Heart right ventricle (tissue), 16 donors: Measurements from ENCODE around the gene ELMO1. TPM values are rescaled to one million over a fixed set of nuclear protein-coding genes. Genes with fewer than 3 reads are reported as not detected.

Source experiments
- ATAC-seq, 8 donors: fragments of 200-7000 bp; cut with Tn5 transposase; one replicate each; pipeline ENCODE4 v1.9.1; 2020; ENCODE audit warnings: mild to moderate bottlenecking in 8 of 8, moderate library complexity in 8 of 8, moderate number of reproducible peaks in 1 of 8
- DNase-seq, 2 donors: peaks; one replicate each; pipeline ENCODE4 v3.0.0-alpha.2; 2020
- H3K27ac ChIP-seq, 10 donors: fragments of 200-600 bp; sonication (generic) in 2 of 10; one replicate each; pipeline versions ENCODE4 v1.5.0 to v1.8.0; 2020 to 2022; ENCODE audit warnings: mild to moderate bottlenecking in 3 of 10
- H3K27me3 ChIP-seq, 7 donors: fragments of 200-600 bp; one replicate each; pipeline ENCODE4 v1.8.0; 2021 to 2022; ENCODE audit warnings: mild to moderate bottlenecking in 2 of 7
- H3K36me3 ChIP-seq, 9 donors: fragments of 200-600 bp; sonication (generic) in 1 of 9; one replicate each; pipeline versions ENCODE4 v1.5.0 to v1.8.0; 2020 to 2022; ENCODE audit warnings: mild to moderate bottlenecking in 2 of 9
- H3K4me1 ChIP-seq, 9 donors: fragments of 200-600 bp; sonication (generic) in 1 of 9; one replicate each; pipeline versions ENCODE4 v1.5.0 to v1.8.0; 2020 to 2022; ENCODE audit warnings: mild to moderate bottlenecking in 4 of 9
- H3K4me3 ChIP-seq, 10 donors: fragments of 200-600 bp; sonication (generic) in 2 of 10; one replicate each; pipeline versions ENCODE4 v1.5.0 to v1.8.0; 2020 to 2022; ENCODE audit warnings: mild to moderate bottlenecking in 7 of 10, moderate library complexity in 2 of 10
- H3K9me3 ChIP-seq, 11 donors: fragments of 200-600 bp in 10 of 11; sonication (generic) in 2 of 11; one replicate each; pipeline versions ENCODE4 v1.5.0 to v1.8.0; 2013 to 2022; ENCODE audit warnings: mild to moderate bottlenecking in 2 of 11, control low read depth in 1 of 11, moderate library complexity in 1 of 11
- WGBS, 2 donors: extraction: QIAGEN DNeasy Blood & Tissue Kit; methylation state at CpG; one replicate each; pipeline ENCODE4 v1.1.7; 2013; ENCODE audit warnings: inconsistent platforms in 1 of 2; 5-methylcytosine and 5-hydroxymethylcytosine counted together
- intact Hi-C, 10 donors: fragments of 100-400 bp; cut with DNase I; formaldehyde crosslinking; loops; one replicate each; pipeline versions ENCODE4 v1.11.1 to v1.14.2; 2022
- polyA plus RNA-seq, 2 donors: library from polyadenylated mRNA; stranded (reverse); fragments of 200-250 nt; gene quantifications; one replicate each; pipeline ENCODE4 v1.2.3, GENCODE V29; 2013
- total RNA-seq, 10 donors: library from RNA; stranded (reverse); fragmentation: NEBNext Ultra II Directional in 3 of 10; extraction: Animal tissue kit (Norgen Biotek cat#: 25700) in 3 of 10; gene quantifications; one replicate each; pipeline versions ENCODE4 v1.2.1 to v1.2.4, GENCODE V29; 2021 to 2023
- TF ChIP-seq, protein P1 (sequence below), 9 donors: fragments of 200-600 bp; sonication (generic) in 2 of 9; IDR thresholded peaks; one replicate each; pipeline versions ENCODE4 v1.5.0 to v1.8.0; 2021 to 2022; ENCODE audit warnings: antibody characterized with exemption in 9 of 9, mild to moderate bottlenecking in 5 of 9, moderate library complexity in 1 of 9
- donor health status: Arrhythmogenic right ventricular cardiomyopathy.
- donor health status: ischemic (EF 13 %, LVEDD 7.1; RV severe dilation, severe dysfunction).
- donor health status: healthy with polysubstance abuse.
- donor health status: DM: no; HTN: yes; CAD: no.
- donor health status: DM: no; HTN: no; CAD: no.
- donor health status: ischemic (EF 25% LVEDD 6.9; RV normal size, moderate dysfunction).
- donor health status: ischemic (EF 25% LVEDD 5.7; RV mildly dilated, moderate dysfunction).
- donor health status: healthy.
- donor health status: DM: yes; HTN: yes; CAD: no.
- donor health status: Ischemic cardiomyopathy.
- donor health status: ischemic (EF 35%, LVEDD 5.7; RV mildly dilated, moderate dysfunction).
- donor health status: nonischemic (EF 11% LVEDD 7.7; RV severe dilation, severe dysfunction).
- donor health status: DM: yes; HTN: yes; CAD: no.
- donor health status: PGD.
- donor health status: ischemic (EF 29% LVEDD 5.4; RV normal size, mild dysfunction).
- donor health status: nonischemic (EF 23%, LVEDD 6.1; RV moderate dilation, normal function).

Gene ELMO1
- total and polyA plus RNA-seq, 12 donors, result 8.5 to 18.0 (median 13.9) TPM

DNA sequence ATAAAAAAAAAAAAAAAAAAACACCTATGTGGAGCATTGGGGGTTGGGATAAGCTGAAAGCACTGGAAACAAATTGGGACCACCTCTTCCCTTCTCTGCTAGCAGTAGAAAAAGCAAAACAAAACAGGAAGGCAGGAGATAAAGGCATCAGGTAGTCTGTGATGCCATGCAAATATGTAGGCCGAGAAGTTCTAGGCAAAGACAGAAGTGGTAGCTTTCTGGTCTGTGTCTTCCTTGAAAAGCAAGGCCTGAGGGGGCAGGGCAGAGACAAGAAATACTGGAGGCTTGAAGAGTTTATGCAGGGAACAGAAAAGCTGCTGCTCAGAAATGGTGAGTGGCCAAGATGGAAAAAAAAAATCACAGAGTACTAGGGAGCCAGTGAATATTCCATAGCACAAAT, 111.1 kb downstream of the ELMO1 start:
- intact Hi-C loops, result no loop called here
- H3K4me3 ChIP-seq, result no peak overlapping the region
- peaks cover 0 to 56% (median 19%) of the 10 kb centered on the region in 9 donors for H3K4me1 ChIP-seq
- TF ChIP-seq, protein P1, sequence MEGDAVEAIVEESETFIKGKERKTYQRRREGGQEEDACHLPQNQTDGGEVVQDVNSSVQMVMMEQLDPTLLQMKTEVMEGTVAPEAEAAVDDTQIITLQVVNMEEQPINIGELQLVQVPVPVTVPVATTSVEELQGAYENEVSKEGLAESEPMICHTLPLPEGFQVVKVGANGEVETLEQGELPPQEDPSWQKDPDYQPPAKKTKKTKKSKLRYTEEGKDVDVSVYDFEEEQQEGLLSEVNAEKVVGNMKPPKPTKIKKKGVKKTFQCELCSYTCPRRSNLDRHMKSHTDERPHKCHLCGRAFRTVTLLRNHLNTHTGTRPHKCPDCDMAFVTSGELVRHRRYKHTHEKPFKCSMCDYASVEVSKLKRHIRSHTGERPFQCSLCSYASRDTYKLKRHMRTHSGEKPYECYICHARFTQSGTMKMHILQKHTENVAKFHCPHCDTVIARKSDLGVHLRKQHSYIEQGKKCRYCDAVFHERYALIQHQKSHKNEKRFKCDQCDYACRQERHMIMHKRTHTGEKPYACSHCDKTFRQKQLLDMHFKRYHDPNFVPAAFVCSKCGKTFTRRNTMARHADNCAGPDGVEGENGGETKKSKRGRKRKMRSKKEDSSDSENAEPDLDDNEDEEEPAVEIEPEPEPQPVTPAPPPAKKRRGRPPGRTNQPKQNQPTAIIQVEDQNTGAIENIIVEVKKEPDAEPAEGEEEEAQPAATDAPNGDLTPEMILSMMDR (IDR thresholded peaks at IDR 0.05), result no peak
- no peaks in the 10 kb centered on the region for H3K27me3 ChIP-seq
- 90 to 95% methylated on average over 1 of the region's 1 CpG for WGBS, 2 donors
- H3K9me3 ChIP-seq, result no peaks in the 10 kb centered on the region
- no peak overlapping the region for H3K27ac ChIP-seq
- peak in 1 of 8 donors; percentile 35 for ATAC-seq
- peaks cover 0 to 12% (median 0%) of the 10 kb centered on the region in 9 donors for H3K36me3 ChIP-seq
- DNase-seq, result no peak

DNA sequence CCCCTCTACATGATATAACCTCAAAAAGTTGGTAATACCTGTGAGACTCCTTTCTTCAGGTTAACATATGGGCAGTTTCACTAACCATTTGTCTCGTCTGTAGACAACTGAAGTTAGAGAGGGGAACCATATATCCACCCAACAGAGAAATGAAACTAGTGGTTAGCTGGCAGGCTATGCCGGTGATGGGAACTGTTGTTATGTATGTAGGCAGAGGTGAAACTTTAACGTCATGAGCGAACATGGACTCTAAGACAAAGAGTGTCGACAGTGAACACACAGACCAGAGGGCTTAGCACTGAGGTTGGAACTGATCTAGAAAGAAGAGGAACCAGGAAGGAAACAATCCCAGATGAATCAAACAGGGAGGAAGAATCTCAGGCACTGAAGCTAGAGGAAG, 112.4 kb downstream of the ELMO1 start:
- 76 to 80% methylated on average over 5 of the region's 5 CpGs for WGBS, 2 donors
- TF ChIP-seq, protein P1 (IDR thresholded peaks at IDR 0.05), result no peak
- Histone ChIP-seq H3K27ac (peak overlapping the region in 1 of 10 donors; percentile 62), H3K9me3 (no peaks in the 10 kb centered on the region), H3K4me3 (no peak overlapping the region), H3K36me3 (peaks cover 0 to under 1% (median 0%) of the 10 kb centered on the region in 9 donors), H3K27me3 (no peaks in the 10 kb centered on the region), H3K4me1 (peaks cover 0 to 51% (median 25%) of the 10 kb centered on the region in 9 donors)
- ATAC-seq (peak in 5 of 8 donors; percentile 34 to 69 (median 43)), DNase-seq (no peak)
- intact Hi-C loops, result no loop called here

DNA sequence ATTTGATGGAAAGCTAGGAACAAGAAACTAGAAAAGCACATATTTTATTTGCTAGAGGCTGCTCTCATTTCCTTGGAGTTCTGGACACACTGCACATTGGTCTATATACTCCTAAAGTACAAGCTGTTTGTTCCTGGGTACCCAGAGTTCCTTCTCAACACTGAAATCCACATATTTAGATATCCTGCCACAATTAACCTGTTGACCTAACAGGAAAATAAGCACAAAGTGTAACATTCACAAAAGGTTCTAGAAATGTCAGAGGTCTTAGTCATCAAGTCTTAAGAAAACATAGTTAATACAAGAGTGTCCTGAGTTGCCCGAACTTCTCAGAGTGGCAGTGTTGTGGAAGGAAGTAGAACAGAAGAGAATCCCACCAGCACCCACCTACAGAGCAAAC, 115.6 kb downstream of the ELMO1 start:
- TF ChIP-seq, protein P1 (IDR thresholded peaks at IDR 0.05), result no peak
- Histone ChIP-seq H3K4me1 (peaks cover 0 to 41% (median 18%) of the 10 kb centered on the region in 9 donors), H3K27ac (peak overlapping the region in 5 of 10 donors; percentile 13 to 76 (median 53)), H3K27me3 (no peaks in the 10 kb centered on the region), H3K4me3 (no peak overlapping the region), H3K9me3 (peaks cover 0 to 13% (median 0%) of the 10 kb centered on the region in 11 donors), H3K36me3 (no peaks in the 10 kb centered on the region)
- peak in 6 of 8 donors; percentile 42 to 87 (median 64) for ATAC-seq
- 56 to 81% methylated on average over 1 of the region's 1 CpG for WGBS, 2 donors
- intact Hi-C loops, result no loop called here
- DNase-seq, result no peak

- TF ChIP-seq, protein P1 (IDR thresholded peaks at IDR 0.05), result no peak
- Histone ChIP-seq H3K4me3 (no peak overlapping the region), H3K27ac (peak overlapping the region in 7 of 10 donors; percentile 13 to 76 (median 36)), H3K36me3 (no peaks in the 10 kb centered on the region), H3K27me3 (no peaks in the 10 kb centered on the region), H3K4me1 (peaks cover 0 to 35% (median 15%) of the 10 kb centered on the region in 9 donors), H3K9me3 (peaks cover 0 to 13% (median 0%) of the 10 kb centered on the region in 11 donors)
- peak in 1 of 8 donors; percentile 21 for ATAC-seq
- intact Hi-C loops, result no loop called here
- 67% methylated on average over 9 of the region's 9 CpGs for WGBS, 2 donors
- DNase-seq, result no peak
Observed at GRCh38 chr7:37332243-37333016, 116.2 kb downstream of the ELMO1 start.
